ENCODE results near the gene GNG3. TPM values are rescaled to one million over a fixed set of nuclear protein-coding genes. Genes with fewer than 3 reads are reported as not detected.
"Not testable (repeated sequence)": the region's sequence is repeated elsewhere in the genome, so short reads cannot be mapped to it uniquely, and the experiment has no call there.

Gene GNG3
- total RNA-seq, 2 donors from 2014 or later: not detected

- H3K4me3 ChIP-seq: no peak overlapping the region
- WGBS: 68% methylated on average over 9 of the region's 9 CpGs
These were observed 40.1 kb downstream of the GNG3 start for GRCh38 chr11:62747475-62748160.

GRCh38 chr11:62749931-62750330 is 42.5 kb downstream of the GNG3 start:
- H3K27me3 ChIP-seq (replicated peaks; ENCODE audit: insufficient read depth); H3K36me3 ChIP-seq; H3K4me1 ChIP-seq (replicated peaks); H3K4me3 ChIP-seq; intact Hi-C loops (cut with DNase I); H3K9me3 ChIP-seq; DNase-seq (ENCODE audit: low spot score); H3K27ac ChIP-seq: not testable (repeated sequence)
- WGBS: 94% methylated on average over 5 of the region's 5 CpGs

More at GRCh38 chr11:62747475-62748160, 40.1 kb downstream of the GNG3 start:
- Histone ChIP-seq H3K27me3 (replicated peaks; ENCODE audit: insufficient read depth) (no peaks in the 10 kb centered on the region), H3K4me1 (replicated peaks) (no peaks in the 10 kb centered on the region), H3K27ac (no peak overlapping the region), H3K9me3 (no peaks in the 10 kb centered on the region), H3K36me3 (no peaks in the 10 kb centered on the region)
- intact Hi-C loops (cut with DNase I): no loop called here
- no peak for DNase-seq (ENCODE audit: low spot score)
- no peak for TF ChIP-seq POLR2AphosphoS5 (IDR thresholded peaks at IDR 0.05)
- no peak for TF ChIP-seq CTCF (IDR thresholded peaks at IDR 0.05)
- TF ChIP-seq POLR2A (IDR thresholded peaks at IDR 0.05): no peak

GRCh38 chr11:62752177-62752785 is 44.8 kb downstream of the GNG3 start:
- TF ChIP-seq POLR2AphosphoS5 (IDR thresholded peaks at IDR 0.05): no peak
- TF ChIP-seq POLR2A (IDR thresholded peaks at IDR 0.05): no peak
- H3K27me3 ChIP-seq (replicated peaks; ENCODE audit: insufficient read depth): no peaks in the 10 kb centered on the region
- no peaks in the 10 kb centered on the region for H3K36me3 ChIP-seq
- H3K4me3 ChIP-seq: no peak overlapping the region
- no peak overlapping the region for H3K27ac ChIP-seq
- 94% methylated on average over 14 of the region's 14 CpGs for WGBS
- intact Hi-C loops (cut with DNase I): no loop called here
- H3K4me1 ChIP-seq (replicated peaks): no peaks in the 10 kb centered on the region
- no peaks in the 10 kb centered on the region for H3K9me3 ChIP-seq
- no peak for DNase-seq (ENCODE audit: low spot score)

- intact Hi-C loops (cut with DNase I): no loop called here
- peak overlapping the region; percentile 62 to 66 for H3K4me3 ChIP-seq
- peak overlapping the region; percentile 91 for H3K27ac ChIP-seq
- no peaks in the 10 kb centered on the region for H3K27me3 ChIP-seq (replicated peaks; ENCODE audit: insufficient read depth)
- no peak for DNase-seq (ENCODE audit: low spot score)
- TF ChIP-seq POLR2A (IDR thresholded peaks at IDR 0.05) (no peak), POLR2AphosphoS5 (IDR thresholded peaks at IDR 0.05) (no peak), CTCF (IDR thresholded peaks at IDR 0.05) (no peak)
- H3K36me3 ChIP-seq: no peaks in the 10 kb centered on the region
- H3K9me3 ChIP-seq: no peaks in the 10 kb centered on the region
- WGBS: 83% methylated on average over 15 of the region's 15 CpGs
- no peaks in the 10 kb centered on the region for H3K4me1 ChIP-seq (replicated peaks)
These were observed 45.7 kb downstream of the GNG3 start for GRCh38 chr11:62752994-62753735.

GRCh38 chr11:62753736-62754603 is 46.5 kb downstream of the GNG3 start, which contains the start of gene ZBTB3:
Gene ZBTB3 (minus strand): TSS chr11:62754160. CDS start chr11:62753664, 496 bp downstream.
- under 1% methylated on average over 47 of the region's 47 CpGs for WGBS
- H3K36me3 ChIP-seq: no peaks in the 10 kb centered on the region
- peak; percentile 99 for DNase-seq (ENCODE audit: low spot score)
- no peaks in the 10 kb centered on the region for H3K27me3 ChIP-seq (replicated peaks; ENCODE audit: insufficient read depth)
- H3K27ac ChIP-seq: peak within 1 kb of the TSS; percentile 91
- no peaks in the 10 kb centered on the region for H3K4me1 ChIP-seq (replicated peaks)
- intact Hi-C loops (cut with DNase I): no loop called here
- H3K9me3 ChIP-seq: no peaks in the 10 kb centered on the region
- peak; percentile 63 for TF ChIP-seq POLR2A (IDR thresholded peaks at IDR 0.05)
- TF ChIP-seq CTCF (IDR thresholded peaks at IDR 0.05): peak in 2 of 4 experiments; percentile 20 to 42
- TF ChIP-seq POLR2AphosphoS5 (IDR thresholded peaks at IDR 0.05): peak; percentile 94
- H3K4me3 ChIP-seq: peak within 1 kb of the TSS; percentile 62 to 66

All from prostate gland (tissue), 2 donors.